K562 (cell line): Measurements from ENCODE around the gene WDR54. TPM values are rescaled to one million over a fixed set of nuclear protein-coding genes. Genes with fewer than 3 reads are reported as not detected.

Experiments used
- ATF4 ChIP-seq: fragments of 450-650 bp; formaldehyde crosslinking; IDR thresholded peaks from 2 replicates; pipeline ENCODE4 v1.4.0; 2022; ENCODE audit warnings: mild to moderate bottlenecking, moderate library complexity
- CBFA2T3 ChIP-seq: fragments of 450-650 bp; IDR thresholded peaks from 2 replicates; pipeline ENCODE4 v1.6.1; 2017
- EP300 ChIP-seq: IDR thresholded peaks from 2 replicates; pipeline ENCODE4 v1.6.1; 2012; ENCODE audit warnings: low read length, improper control_type of control experiment
- HBP1 ChIP-seq: fragments of 450-650 bp; formaldehyde crosslinking; IDR thresholded peaks from 2 replicates; pipeline ENCODE4 v1.4.0; 2022; ENCODE audit warnings: missing genetic modification characterization
- KDM4B ChIP-seq, 2 experiments: fragments of 450-650 bp in 1 of 2; sonication (generic) in 1 of 2; IDR thresholded peaks; 2 replicates each; pipeline ENCODE4 v1.6.1; 2016 to 2017; ENCODE audit warnings: borderline replicate concordance in 2 of 2, antibody characterized with exemption in 1 of 2, low read depth in 1 of 2, mild to moderate bottlenecking in 1 of 2
- LCOR ChIP-seq: sonication (generic); formaldehyde crosslinking; IDR thresholded peaks from 2 replicates; pipeline ENCODE4 v1.8.0; 2022; ENCODE audit warnings: mild to moderate bottlenecking, missing genetic modification reagents
- MTA3 ChIP-seq: fragments of 450-650 bp; formaldehyde crosslinking; IDR thresholded peaks from 2 replicates; pipeline ENCODE4 v1.6.1; 2017; ENCODE audit warnings: mild to moderate bottlenecking, borderline replicate concordance
- NRF1 ChIP-seq, 2 experiments: fragments of 450-650 bp; IDR thresholded peaks in 1 of 2; conservative IDR thresholded peaks in 1 of 2; 2 replicates each; pipeline ENCODE4 v1.6.1; 2014; ENCODE audit warnings: mild to moderate bottlenecking in 2 of 2
- SNRNP70 ChIP-seq: fragments of 200-400 bp; formaldehyde crosslinking; optimal IDR thresholded peaks from 2 replicates; pipeline ENCODE3; 2017; ENCODE audit warnings: low read depth, low read length
- SRF ChIP-seq, 2 experiments: fragments of 250-450, 450-650 bp in 1 of 2; sonication (Bioruptor Pico) in 1 of 2; sonication (generic) in 1 of 2; formaldehyde crosslinking; IDR thresholded peaks; 2 replicates each; pipeline versions ENCODE4 v1.5.0 to v1.5.1; 2020 to 2022; ENCODE audit warnings: mild to moderate bottlenecking in 1 of 2, missing genetic modification reagents in 1 of 2
- TAF9B ChIP-seq: fragments of 450-650 bp; IDR thresholded peaks from 2 replicates; pipeline ENCODE4 v1.6.1; 2018; ENCODE audit warnings: mild to moderate bottlenecking; ENCODE audit not compliant: partially characterized antibody
- TGIF2 ChIP-seq: sonication (generic); formaldehyde crosslinking; IDR thresholded peaks from 2 replicates; pipeline ENCODE4 v1.8.1; 2022; ENCODE audit warnings: mild to moderate bottlenecking, missing genetic modification reagents, moderate library complexity
- VEZF1 ChIP-seq: fragments of 200-800 bp; sonication (Bioruptor generic); IDR thresholded peaks from 2 replicates; pipeline ENCODE4 v1.6.1; 2017; ENCODE audit warnings: missing genetic modification characterization, missing compliant biosample characterization
- ZBTB12 ChIP-seq: fragments of 250-450 bp; sonication (Bioruptor Pico); IDR thresholded peaks from 2 replicates; pipeline ENCODE4 v1.4.0; 2020
- ZC3H4 ChIP-seq: sonication (generic); formaldehyde crosslinking; IDR thresholded peaks from 2 replicates; pipeline ENCODE4 v1.9.0; 2021; ENCODE audit warnings: missing genetic modification reagents, borderline replicate concordance
- ZNF134 ChIP-seq: fragments of 250-450 bp; sonication (Bioruptor Pico); conservative IDR thresholded peaks from 2 replicates; pipeline ENCODE4 v1.4.0; 2020
- ZNF263 ChIP-seq: sonication (generic); formaldehyde crosslinking; IDR thresholded peaks from 2 replicates; pipeline ENCODE4 v1.8.0; 2022; ENCODE audit warnings: mild to moderate bottlenecking, missing genetic modification reagents, borderline replicate concordance
- ZNF395 ChIP-seq: fragments of 200-800 bp; sonication (Bioruptor generic); IDR thresholded peaks from 2 replicates; pipeline ENCODE4 v1.6.1; 2017; ENCODE audit warnings: missing genetic modification characterization, missing compliant biosample characterization
- polyA plus RNA-seq, 8 experiments: library from polyadenylated mRNA; depleted of rRNA in 4 of 8; stranded (reverse) in 5 of 8; unstranded in 3 of 8; fragments of >200 nt; fragmentation: Nextera tagmentation in 2 of 8; fragmentation: Illumina TruSeq in 1 of 8; extraction: Ambion mirVana in 2 of 8; extraction: Trizol in 1 of 8; gene quantifications; 2 replicates each; pipeline versions ENCODE4 v1.2.1 to v1.2.3, GENCODE V29; 2011 to 2014; ENCODE audit warnings: inconsistent platforms in 1 of 8, missing spikeins in 1 of 8
- total RNA-seq, 7 experiments: library from RNA; depleted of rRNA in 6 of 7; stranded (reverse); fragments of >200 nt in 6 of 7; fragmentation: Illumina TruSeq in 2 of 7; extraction: Trizol in 2 of 7; gene quantifications; 2 replicates each; pipeline versions ENCODE4 v1.2.1 to v1.2.3, GENCODE V29; 2011 to 2021; ENCODE audit warnings: low replicate concordance in 1 of 7
- TF ChIP-seq, protein P1 (sequence below): fragments of 450-650 bp; IDR thresholded peaks from 2 replicates; pipeline ENCODE4 v1.6.1; 2016

Gene WDR54
- total and polyA plus RNA-seq, 9 of the 15 experiments (the other 6 are each of a cell fraction or from before 2014, with no cell fraction given) = 5.2 to 15.2 (median 7.4) TPM

DNA sequence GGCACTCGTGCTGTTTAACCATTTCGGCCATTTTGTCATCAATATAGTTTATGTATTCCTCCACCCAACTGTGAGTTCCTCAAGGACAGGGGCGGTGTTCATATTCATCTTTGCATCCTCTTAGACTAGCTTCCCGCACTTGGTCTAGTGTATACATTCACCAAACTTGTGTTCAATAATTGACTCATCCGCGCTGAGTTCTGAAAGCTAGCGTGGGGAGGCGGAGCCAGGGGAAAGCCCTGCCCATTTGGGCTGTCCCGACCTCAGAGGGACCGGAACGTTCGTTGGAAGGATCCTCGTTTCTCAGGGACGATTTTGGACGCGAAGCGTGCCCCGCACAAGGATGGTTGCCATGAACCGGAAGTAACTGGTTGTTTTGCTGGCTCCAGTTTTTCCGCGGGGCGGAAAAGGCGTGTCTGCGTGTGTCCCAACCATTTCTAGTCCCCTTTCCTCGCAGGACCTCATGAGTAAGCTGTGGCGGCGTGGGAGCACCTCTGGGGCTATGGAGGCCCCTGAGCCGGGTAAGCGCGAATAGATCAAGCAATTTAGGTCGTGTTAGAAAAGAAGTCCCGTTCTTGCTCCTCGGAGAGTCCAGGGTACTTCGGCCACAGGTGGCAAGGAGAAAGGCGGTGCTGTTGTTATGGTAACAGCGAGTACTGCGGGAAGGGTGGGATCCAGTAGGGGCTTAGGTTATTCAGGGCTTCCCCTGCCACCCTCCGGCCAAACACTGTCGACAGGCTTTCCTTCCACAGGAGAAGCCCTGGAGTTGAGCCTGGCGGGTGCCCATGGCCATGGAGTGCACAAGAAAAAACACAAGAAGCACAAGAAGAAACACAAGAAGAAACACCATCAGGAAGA, 33.4 kb downstream of the WDR54 start, which contains the start of gene INO80B (continued):
- TF ChIP-seq ZNF395 (CRISPR knock-in tag) (no peak), TAF9B (peak; percentile 58), TGIF2 (no peak), HBP1 (CRISPR knock-in tag) (no peak), ZC3H4 (CRISPR knock-in tag) (no peak), EP300 (no peak; the same call in none of the 2 replicates), ZNF263 (CRISPR knock-in tag) (0 out of 2 replicates have a peak, but pooled peaks have one; percentile 53), MTA3 (peak; percentile 88; the same call in 1 of the 2 replicates), CBFA2T3 (no peak), VEZF1 (CRISPR knock-in tag) (peak; percentile 69), SRF (CRISPR knock-in tag; IDR thresholded peaks at IDR 0.05) (peak in 1 of 2 experiments; percentile 77; a peak in 1 of 4 replicates), LCOR (CRISPR knock-in tag) (peak; percentile 99), KDM4B (IDR thresholded peaks at IDR 0.05; ENCODE audit: borderline replicate concordance in 2 of 2, low read depth in 1 of 2) (peak in 1 of 2 experiments; percentile 96; a peak in 2 of 4 replicates), NRF1 (conservative IDR thresholded peaks at IDR 0.05 in 1 of 2, IDR thresholded peaks at IDR 0.05 in 1 of 2) (peak; percentile 45 to 54; a peak in 3 of 4 replicates), SNRNP70 (no peak), ZBTB12 (0 out of 2 replicates have a peak, but pooled peaks have one; percentile 62), ATF4 (CRISPR knock-in tag) (no peak), ZNF134 (CRISPR knock-in tag) (no peak)
- TF ChIP-seq, protein P1, sequence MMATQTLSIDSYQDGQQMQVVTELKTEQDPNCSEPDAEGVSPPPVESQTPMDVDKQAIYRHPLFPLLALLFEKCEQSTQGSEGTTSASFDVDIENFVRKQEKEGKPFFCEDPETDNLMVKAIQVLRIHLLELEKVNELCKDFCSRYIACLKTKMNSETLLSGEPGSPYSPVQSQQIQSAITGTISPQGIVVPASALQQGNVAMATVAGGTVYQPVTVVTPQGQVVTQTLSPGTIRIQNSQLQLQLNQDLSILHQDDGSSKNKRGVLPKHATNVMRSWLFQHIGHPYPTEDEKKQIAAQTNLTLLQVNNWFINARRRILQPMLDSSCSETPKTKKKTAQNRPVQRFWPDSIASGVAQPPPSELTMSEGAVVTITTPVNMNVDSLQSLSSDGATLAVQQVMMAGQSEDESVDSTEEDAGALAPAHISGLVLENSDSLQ = peak; percentile 61; the same call in 1 of the 2 replicates
